CD4-positive, alpha-beta T cell treated with Interleukin-17A for 1 hour (primary cell): ENCODE results near the gene AHRR.
"Not testable (repeated sequence)": the region's sequence is repeated elsewhere in the genome, so short reads cannot be mapped to it uniquely, and the experiment has no call there.

Source experiments
- DNase-seq: peaks from one replicate; pipeline ENCODE4 v3.0.0-alpha.2; 2020

Gene AHRR

DNA sequence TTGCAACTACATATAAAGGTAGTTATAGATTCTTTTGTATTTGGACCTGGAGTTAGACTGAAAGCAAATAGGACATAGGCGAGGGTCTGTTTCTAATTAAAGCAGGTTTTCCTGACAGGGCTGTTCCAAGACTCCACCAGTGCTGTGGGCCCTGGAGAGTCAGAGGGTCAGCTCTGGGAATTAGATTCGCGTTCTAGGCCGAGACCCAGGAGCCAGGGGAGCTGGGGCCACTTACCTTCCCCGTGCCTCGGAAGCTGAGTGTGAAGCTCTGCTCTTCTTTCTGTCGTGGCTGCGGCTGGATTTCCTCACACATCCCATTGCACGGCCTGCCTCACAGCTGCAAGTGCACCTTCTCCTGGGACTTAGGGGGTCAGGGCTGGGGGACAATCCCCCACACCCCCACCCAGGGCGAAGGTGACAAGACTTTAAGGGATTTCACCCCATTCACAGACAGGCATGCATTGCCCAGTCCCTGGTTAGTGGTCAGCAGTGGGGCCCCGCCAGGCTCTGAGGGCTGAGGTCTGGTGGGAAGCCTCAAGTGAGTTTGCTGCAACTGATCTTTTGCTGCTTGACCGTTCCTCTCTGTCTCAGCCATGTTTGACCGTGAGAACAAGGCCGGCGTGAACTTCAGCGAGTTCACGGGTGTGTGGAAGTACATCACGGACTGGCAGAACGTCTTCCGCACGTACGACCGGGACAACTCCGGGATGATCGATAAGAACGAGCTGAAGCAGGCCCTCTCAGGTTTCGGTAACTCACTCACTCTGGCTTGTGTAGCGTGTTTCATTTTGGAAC is 15.3 kb upstream of the AHRR start:
- DNase-seq = no peak

DNA sequence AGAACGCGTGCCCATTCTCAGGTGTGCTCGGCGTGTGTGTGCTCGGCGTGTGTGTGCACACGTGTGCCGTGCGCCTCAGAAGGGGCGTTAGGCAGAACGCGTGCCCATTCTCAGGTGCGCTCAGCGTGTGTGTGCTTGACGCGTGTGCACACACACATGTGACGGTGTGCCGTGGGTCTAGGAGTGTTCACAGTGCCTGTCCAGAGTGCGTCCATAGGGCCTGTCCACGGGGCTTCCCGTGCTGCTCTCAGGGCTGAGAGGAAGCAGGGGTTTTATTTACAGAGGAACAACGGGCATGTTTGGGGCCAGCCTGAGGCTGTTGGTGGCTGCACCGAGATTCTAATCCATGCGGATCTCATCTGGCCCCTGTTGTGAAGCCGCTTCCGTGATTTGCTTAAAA is 14.2 kb upstream of the AHRR start:
- DNase-seq = no peak

DNA sequence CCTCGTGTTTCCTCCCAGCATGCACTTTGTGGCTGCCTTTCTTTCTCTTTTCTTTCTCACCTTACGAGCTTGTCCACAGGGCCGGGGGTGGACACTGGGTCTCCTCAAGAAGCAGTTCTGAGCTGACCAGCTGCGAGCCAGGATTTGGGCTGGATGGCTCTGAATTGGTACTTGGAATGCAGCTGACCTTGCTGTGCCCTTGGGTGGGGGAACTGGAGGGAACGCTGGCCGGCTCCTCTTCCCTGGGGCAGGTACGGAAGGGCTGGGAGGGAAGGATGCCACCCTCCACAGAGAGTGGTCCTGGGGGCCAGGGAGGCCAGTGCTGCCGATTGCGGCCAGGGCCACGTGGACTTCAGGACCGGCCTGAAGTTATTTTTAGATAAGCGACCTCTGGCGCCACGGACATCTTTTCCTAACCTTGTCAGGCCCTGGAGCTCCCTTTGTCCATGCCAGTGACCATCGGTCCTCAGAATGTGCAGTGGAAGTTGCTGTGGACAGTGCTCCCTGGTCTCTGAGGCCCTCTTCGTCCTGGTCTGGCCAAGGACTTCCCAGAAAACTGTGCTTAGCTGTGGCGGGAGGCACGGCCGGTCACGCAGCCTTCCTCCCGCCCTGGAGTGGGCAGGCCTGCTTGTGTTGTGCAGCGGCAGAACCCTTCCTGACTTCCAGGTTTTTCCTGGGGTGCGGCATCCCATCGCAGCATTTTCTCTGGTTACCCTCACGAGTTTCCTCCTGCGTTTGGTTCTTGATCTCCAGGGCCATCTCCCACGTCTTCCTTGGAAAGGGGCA is 13.5 kb upstream of the AHRR start:
- DNase-seq = no peak

DNA sequence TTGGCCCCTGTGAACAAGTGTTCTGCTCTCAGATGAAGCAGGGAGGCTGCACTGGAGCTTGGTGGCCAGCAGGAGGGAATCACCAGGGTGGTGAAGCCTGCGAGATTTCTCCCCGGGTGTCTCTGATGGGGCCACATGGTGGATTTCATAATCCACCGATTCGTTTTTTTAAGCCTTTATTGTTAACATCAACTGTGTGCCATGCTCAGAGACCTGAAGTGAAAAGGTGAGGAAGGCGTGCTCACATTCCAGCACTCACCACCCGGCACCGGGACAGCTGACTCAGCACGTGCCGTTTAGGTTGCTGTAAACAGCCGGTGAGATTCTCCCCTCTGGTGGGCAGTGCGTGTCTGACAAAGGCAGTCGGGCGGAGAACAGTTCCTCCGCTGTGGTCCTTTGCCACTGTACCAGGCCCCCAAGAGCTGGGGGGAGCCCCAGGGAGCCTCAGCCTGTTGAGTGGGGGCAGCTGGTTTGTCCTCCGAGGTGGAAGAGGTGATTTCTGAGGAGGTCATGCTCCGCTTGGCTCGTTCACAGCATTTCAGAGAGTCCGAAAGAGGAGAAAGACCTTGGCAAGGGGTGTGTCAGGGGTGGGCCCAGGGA is 12.7 kb upstream of the AHRR start:
- DNase-seq = no peak

DNA sequence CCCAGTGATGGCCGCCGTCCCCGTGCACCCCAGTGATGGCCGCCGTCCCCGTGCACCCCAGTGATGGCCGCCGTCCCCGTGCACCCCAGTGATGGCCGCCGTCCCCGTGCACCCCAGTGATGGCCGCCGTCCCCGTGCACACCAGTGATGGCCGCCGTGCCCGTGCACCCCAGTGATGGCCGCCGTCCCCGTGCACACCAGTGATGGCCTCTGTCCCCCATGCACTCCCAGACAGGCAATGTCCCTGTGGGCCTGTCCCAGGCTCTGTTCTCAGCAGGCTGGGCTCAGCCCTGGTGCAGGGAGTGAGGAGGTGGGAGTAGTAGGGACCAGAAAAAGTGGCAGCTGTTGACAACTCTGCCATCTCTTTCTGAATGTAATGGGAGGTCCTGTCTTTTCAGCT is 11.7 kb upstream of the AHRR start:
- DNase-seq = not testable (repeated sequence)

DNA sequence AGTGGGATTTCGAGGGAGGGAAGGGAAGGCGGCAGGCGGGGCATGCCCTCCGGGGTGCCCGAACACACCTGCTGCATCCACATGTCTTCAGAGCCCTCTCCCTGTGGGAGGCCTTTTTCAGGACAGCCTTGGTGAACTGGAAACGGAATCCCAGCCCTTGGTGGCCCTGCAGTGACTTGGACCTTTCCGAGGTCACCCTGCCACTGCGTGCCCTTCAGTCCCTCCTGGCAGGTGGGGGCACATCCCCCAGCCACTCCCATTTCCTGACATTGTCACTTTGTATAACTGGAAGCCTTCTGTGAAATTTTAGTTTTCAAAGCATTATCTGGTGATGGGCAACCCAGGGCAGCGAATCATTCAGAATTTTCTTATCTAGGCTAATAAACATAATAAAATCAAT is 11.0 kb upstream of the AHRR start:
- no peak for DNase-seq

DNA sequence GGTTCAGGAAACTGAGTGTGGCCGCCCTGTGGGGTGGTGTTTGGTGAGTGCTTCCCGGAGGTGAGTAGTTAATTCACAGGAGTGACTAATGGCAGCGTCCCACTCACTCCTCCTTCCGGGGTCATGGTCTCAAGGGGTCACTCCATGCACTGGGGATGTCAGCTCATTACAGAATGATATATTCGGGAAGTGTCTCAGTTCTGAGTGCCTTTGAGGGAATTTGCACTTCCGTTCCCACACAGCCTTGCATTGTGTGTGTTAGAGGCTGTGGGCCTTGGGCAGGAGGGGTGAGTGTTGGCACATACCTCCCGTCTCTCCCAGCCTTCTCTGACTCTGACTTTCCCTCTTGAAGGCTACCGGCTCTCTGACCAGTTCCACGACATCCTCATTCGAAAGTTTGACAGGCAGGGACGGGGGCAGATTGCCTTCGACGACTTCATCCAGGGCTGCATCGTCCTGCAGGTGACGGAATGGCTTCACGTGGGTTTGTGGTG is 10.5 kb upstream of the AHRR start:
- DNase-seq = no peak

DNA sequence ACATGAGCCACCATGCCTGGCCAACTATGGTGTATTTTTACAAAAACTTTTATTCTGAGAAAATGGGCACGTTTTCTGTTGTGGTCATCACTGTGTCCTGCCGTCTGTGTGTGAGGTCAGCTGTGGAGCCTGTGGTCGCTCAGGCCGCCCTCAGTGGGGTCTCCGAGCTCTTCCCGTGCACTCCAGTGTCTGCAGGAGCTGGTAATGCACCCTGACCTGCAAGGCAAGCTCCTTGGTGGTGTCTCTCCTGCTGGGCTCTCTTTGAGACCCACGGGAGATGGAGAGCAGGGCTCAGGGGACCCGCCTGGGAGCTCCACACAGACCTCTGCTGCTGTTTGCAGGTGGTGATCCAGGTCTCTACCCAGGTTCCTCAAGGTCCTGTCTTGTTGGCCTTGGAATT is 9.6 kb upstream of the AHRR start:
- DNase-seq = no peak

DNA sequence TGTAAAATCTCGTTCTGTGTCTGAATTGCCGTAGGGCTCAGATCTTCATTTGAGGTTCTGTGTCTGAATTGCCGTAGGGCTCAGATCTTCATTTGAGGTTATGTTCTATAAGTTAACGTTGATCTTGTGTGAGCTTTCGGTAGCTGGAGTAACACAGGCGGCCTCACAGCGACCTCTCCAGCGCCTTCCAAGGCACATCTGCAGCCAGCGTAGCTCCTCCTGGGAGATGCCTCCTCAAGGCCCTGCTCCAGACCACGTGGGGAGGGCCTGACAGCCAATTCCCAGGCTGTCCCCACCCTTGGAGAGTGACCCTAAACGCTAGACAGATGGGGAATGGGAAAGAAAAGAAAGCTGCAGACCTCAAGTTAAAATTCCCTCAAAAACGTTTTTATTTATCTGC is 8.7 kb upstream of the AHRR start:
- DNase-seq = no peak

DNA sequence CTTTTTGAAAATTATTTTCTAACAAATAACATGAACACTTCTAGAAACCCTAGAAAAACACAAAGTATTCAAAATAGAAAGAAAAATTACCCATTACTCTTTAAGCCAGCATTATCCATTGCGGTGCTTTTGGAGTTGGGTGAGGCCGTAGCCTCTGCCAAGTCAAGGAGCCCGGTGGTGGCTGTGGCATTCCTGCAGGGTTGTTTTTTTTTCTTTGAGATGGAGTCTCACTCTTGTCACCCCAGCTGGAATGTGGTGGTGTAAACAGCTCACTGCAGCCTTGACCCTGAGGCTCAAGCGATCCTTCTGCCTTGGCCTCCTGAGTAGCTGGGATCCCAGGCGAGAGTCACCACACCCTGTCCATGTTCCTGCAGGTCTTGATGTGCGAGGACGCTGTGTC is 8.2 kb upstream of the AHRR start:
- DNase-seq = no peak

DNA sequence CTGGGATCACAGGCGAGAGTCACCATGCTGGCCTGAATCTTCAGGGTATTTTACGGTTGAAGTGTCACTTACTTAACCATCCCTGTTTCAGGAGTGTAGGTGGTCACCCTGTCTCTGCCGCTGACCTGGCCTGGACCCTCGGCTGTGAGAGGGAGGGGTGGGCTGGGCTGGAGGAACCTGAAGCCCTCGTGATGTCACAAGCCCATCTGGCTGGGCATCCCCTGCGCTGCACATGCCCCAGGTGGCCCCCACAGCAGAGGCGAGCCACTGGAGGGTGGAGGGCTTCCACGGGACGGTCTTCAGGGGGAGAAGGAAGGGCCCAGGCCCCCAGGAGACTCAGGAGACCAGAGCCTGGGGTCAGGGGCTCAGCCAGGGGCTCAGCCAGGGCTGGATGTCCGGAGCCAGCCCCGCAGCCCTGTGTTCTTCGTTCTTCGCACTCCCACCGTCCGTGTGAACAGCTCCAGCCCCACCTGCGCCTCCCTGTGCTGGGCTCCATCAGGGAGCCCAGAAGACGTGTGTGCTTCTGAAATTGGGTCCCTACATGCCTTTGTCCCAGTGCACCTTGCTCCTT is 7.6 kb upstream of the AHRR start:
- DNase-seq = no peak

DNA sequence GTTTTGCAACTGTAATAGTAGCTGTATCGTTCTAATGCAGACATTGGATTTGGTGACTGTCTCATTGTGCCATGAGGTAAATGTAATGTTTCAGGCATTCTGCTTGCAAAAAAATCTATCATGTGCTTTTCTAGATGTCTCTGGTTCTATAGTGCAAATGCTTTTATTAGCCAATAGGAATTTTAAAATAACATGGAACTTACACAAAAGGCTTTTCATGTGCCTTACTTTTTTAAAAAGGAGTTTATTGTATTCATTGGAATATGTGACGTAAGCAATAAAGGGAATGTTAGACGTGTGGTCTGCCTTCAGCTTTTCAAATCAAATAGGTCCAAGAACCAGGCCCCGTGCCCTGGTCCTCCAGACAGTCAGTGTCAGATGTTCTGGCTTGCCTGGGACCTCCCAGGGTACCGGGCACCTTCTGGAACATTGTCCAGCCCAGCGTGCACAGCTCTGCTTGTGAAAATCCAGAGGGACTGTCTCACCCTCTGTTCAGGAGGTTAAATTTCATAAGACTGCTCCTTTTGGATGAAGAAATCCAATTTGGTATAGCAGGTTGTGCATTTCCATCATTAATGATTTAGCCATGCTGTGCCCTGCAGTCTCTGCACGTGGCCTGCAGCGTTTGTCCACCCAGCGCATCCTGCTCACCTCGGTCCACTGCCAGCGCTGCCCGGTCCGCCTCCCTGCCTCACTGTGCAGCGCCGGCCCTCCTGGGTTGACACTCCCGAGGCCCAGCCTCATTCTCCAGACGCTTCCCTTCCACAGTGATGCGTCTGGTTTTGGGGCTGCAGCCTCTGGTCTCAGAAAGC is 6.6 kb upstream of the AHRR start:
- DNase-seq = no peak

DNA sequence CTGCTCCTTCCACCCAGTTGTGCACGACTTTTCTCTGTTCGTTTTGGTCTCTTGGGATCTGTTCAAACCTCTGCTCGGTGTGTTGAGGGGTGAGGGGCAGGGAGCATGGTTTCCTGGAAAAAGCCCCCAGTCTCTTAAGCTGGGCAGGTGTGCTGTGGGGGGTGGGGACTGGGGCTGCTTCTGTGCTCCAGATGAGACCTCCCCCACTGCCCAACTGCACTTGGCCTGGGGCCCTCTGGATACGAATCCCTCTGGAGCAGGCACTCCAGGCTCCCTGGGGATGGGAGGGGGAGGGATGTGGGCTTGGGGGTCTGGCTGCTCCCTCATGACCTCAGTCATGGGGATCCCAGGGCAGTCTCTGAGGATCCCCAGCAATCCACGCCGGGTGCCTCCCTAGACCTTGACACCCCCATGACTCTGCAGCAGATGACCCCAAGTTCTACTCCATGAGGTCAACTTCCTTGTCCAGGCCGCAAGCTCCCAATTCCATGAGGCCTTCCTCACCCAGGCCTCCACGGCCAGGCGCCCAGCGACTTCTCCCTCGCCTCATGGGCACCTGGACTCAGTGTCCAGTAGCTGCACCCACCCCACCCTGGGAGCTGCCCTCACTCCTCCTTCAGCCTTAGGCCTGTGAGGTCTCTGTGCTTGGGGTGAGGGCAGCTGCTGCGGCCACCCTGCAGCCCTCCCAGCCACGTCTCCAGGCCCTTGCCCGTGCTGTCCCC is 5.9 kb upstream of the AHRR start:
- DNase-seq = no peak

DNA sequence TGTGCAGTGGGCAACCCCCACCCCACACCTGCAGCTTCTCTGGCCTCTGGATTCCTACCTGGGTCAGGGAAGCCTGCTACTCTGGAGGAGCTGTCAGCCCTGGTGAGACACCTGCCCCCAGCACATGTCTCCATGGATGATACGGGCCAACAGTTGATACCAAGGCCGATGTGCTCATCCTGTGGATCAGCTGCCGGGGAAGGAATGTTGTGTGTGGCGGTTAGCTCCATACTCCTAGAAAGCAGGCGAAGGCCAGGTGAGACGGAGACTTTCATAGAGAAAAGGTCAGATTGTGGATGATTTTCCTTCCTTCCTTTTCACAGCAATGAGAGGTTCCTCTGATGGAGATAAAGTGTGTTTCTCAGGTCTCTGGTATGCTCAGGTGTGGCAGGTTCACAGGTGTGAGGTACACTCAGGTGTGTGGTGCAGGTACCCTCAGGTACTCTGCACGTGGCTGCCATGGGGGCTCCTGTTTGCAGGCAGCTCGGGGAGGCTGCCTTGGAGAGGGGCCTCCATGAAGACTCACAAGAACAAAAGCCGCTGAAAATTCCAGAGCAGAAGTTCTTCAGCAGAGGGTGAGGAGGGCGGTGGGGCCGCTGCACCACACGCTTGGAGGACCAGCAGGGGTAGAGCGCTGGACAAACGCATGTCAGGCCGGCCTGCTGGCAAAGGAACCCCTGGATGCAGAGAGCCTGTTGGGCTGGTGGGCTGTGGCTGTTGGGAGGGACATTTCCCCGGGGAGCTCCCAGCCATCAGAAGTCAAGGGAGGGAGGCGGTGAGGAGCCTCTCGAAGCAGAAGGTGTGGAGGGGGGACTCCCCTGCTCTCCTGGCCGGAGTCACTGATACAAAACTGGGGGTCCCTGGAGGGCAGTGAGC is 5.1 kb upstream of the AHRR start:
- no peak for DNase-seq

DNA sequence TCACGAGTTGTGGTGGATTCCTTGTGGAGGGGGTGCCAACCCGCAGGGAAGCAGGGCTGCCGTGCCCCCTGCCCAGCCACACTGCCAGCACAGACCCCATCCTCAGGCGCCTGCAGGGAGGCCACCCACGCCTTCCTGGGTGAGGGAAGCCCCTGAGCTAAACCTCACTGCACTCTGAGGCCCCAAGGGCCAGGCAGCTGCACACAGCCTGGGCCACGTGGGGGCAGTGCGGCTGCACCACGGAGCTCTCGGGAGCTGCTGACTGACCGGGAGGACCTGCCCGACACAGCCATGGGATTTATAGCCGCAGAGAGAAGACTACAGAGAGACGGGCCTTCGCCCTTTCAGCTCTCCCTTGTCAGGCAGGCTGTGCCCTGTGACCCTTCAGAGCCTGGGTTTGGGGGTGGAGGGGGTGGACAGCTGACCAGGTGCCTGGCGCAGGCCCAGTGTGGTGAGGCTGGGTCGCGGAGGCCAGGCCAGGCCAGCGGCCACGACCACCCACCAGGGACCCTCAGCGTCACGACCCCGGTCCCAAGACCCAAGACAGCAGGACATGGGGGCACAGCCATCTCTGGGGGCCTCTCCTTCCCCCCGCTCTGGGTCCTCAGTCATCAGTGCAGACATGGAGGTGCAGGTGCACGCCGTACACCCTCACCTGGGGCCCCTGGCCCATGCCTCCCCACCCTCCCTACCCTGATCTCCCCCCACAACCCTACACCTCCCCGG is 4.3 kb upstream of the AHRR start:
- DNase-seq = no peak

DNA sequence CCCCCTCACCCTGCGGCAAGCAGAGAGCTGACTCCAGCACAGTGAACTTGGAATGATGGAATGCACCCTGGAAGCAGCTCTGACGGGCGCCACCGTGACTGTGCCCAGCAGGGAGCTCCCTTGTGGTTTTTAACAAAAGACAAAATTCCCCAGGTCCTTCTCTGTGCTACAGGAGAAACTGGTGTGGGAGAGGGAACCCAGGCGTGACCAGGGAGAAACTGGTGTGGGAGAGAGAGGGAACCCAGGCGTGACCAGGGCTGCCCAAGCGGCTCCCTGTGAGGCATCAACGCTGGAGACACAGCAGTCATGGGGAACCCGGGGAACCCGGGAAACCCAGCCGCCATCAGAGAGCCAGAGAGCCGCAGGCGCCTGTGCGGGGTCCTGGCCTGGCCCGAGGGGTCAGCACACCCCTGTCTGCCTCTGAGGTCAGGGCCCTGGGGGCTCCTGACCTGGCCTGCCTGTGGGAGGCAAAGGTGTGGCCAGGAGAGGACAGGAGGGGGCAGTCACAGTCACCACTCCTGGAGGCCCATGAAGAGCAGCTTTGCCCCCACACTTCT is 3.1 kb upstream of the AHRR start:
- no peak for DNase-seq

DNA sequence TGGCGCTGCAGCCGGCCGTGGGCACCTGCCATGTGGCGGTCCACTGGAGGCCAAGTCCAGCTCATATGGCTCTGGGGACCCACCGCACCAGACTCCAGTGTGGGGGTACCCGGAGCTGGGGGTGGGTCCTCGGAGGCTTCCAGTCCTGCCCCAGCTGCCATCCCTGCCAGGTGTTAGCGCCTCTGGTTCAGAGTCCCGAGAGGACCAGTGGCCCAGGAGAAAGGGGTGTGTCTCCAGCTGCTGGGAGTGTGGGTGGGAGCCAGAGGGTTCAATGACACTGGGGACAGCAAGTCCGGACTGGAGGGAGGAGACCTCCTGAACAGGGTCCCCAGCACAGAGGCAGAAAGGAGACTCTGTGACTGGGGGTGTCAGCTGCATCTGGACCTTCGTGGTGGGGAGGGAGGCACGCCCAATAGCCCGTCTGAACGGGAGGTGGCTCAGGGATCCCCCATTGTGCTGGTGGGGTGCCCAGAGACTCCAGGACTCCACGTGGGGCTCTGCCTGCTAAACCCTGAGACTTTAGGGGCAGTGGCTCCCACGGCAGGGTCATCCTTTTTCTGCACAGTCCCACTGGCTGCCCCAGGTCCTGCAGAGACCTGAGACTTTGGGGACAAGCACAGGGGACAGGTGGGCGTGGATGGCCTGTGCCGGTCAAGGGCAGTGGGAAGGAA is 2.4 kb upstream of the AHRR start:
- no peak for DNase-seq

DNA sequence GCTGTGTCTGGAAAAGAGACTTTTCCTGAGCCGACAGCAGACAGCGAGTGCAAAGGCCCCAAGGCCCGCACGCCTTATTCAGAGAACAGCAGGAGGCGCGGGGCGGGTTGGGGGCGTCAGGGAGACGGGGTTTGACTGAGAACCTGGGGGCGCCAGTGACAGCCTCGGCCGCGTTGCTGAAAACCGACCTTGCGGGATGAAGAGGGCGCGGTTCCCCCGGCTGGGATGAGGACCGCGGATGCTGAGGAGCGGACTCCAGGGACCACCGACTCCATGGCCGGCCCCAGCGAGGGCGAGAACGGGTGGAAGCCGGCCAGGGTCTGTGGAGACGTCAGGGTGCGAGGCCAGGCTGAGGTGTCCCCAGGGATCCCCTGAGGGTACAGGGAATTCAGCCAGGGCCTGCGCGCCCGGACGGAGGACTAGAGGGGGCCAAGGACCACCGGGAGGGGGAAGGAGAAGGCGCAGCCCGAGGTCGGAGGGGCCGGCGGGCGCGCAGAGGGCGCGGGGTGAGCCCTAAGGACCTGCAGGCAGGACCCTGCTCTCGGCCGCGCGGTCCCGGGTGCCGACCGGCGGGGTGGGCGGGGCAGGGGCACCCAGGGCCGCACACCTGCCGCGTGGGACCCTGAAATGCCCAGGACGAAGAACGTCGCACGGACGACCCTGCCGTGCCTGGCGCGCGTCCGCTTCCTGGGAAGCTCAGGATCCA is 837 bp upstream of the AHRR start:
- no peak for DNase-seq
